Hepatocyte (in vitro differentiated cells): ENCODE results near the gene GMCL1. TPM values are rescaled to one million over a fixed set of nuclear protein-coding genes. Genes with fewer than 3 reads are reported as not detected.

Source experiments
- DNase-seq: peaks from one replicate; pipeline ENCODE4 v3.0.0-alpha.2; 2016; ENCODE audit warnings: low spot score
- H2AFZ ChIP-seq: fragments of 200-600 bp; sonication (generic); 2 replicates; pipeline ENCODE4 v1.6.0; 2016; ENCODE audit warnings: antibody characterized with exemption, mild to moderate bottlenecking
- H3K27ac ChIP-seq: fragments of 200-600 bp; sonication (generic); 2 replicates; pipeline ENCODE4 v1.5.1; 2016; ENCODE audit warnings: mild to moderate bottlenecking
- H3K27me3 ChIP-seq: fragments of 200-600 bp; sonication (generic); 2 replicates; pipeline ENCODE4 v1.6.1; 2016
- H3K36me3 ChIP-seq: fragments of 200-600 bp; sonication (generic); replicated peaks from 2 replicates; pipeline ENCODE4 v1.5.1; 2016; ENCODE audit warnings: low read depth; ENCODE audit not compliant: insufficient read depth
- H3K4me1 ChIP-seq: fragments of 200-600 bp; sonication (generic); 2 replicates; pipeline ENCODE4 v1.5.1; 2016; ENCODE audit warnings: mild to moderate bottlenecking, moderate library complexity; ENCODE audit not compliant: insufficient read depth
- H3K4me2 ChIP-seq: fragments of 200-600 bp; sonication (generic); 2 replicates; pipeline ENCODE4 v1.6.0; 2016
- H3K4me3 ChIP-seq: fragments of 200-600 bp; sonication (generic); 2 replicates; pipeline ENCODE4 v1.5.1; 2016; ENCODE audit warnings: mild to moderate bottlenecking
- H3K79me2 ChIP-seq: fragments of 200-600 bp; sonication (generic); 2 replicates; pipeline ENCODE4 v1.6.0; 2017; ENCODE audit warnings: mild to moderate bottlenecking
- H3K9me2 ChIP-seq: fragments of 200-600 bp; sonication (generic); replicated peaks from 2 replicates; pipeline ENCODE4 v1.6.0; 2017; ENCODE audit warnings: mild to moderate bottlenecking; ENCODE audit not compliant: insufficient read depth
- H3K9me3 ChIP-seq: fragments of 200-600 bp; sonication (generic); 2 replicates; pipeline ENCODE4 v1.5.1; 2016; ENCODE audit warnings: low read depth, mild to moderate bottlenecking
- H4K20me1 ChIP-seq: fragments of 200-600 bp; sonication (generic); 2 replicates; pipeline ENCODE4 v1.6.0; 2016; ENCODE audit warnings: mild to moderate bottlenecking; ENCODE audit not compliant: insufficient read depth, poor library complexity, severe bottlenecking
- CTCF ChIP-seq: fragments of 200-600 bp; sonication (generic); IDR thresholded peaks from 2 replicates; pipeline ENCODE4 v1.5.1; 2016; ENCODE audit warnings: antibody characterized with exemption, mild to moderate bottlenecking; ENCODE audit not compliant: poor library complexity
- EZH2 ChIP-seq: fragments of 200-600 bp; sonication (generic); IDR thresholded peaks from 2 replicates; pipeline ENCODE4 v1.6.1; 2016; ENCODE audit warnings: antibody characterized with exemption, mild to moderate bottlenecking, borderline replicate concordance
- EZH2phosphoT487 ChIP-seq: fragments of 200-600 bp; sonication (generic); IDR thresholded peaks from one replicate; pipeline ENCODE4 v1.6.1; 2018; ENCODE audit warnings: antibody characterized with exemption, mild to moderate bottlenecking, low read depth, moderate library complexity; ENCODE audit not compliant: unreplicated experiment, severe bottlenecking
- WGBS: methylation state at CpG from one replicate; pipeline ENCODE4 v1.1.6; 2016; ENCODE audit warnings: low lambda C conversion rate; ENCODE audit errors: missing lambda C conversion rate; 5-methylcytosine and 5-hydroxymethylcytosine counted together
- polyA plus RNA-seq: library from polyadenylated mRNA; unstranded; fragments of >200 nt; fragmentation: Nextera tagmentation; extraction: Ambion mirVana; gene quantifications from 2 replicates; pipeline ENCODE4 v1.2.1, GENCODE V29; 2016
- total RNA-seq: library from RNA; depleted of rRNA; stranded (reverse); fragments of >200 nt; gene quantifications from 2 replicates; pipeline ENCODE4 v1.2.3, GENCODE V29; 2014

The GMCL1 gene
- total and polyA plus RNA-seq, 2 experiments from 2014 or later = 18.1 to 18.8 TPM

- Histone ChIP-seq H3K4me1 (peaks cover 35% of the 10 kb centered on the region), H3K27ac (peak overlapping the region; percentile 90), H3K36me3 (no peaks in the 10 kb centered on the region), H3K79me2 (peaks cover 15% of the 10 kb centered on the region), H4K20me1 (no peaks in the 10 kb centered on the region), H3K9me3 (no peaks in the 10 kb centered on the region), H3K4me3 (no peak overlapping the region), H3K27me3 (no peaks in the 10 kb centered on the region), H3K4me2 (peak overlapping the region; percentile 45), H3K9me2 (no peaks in the 10 kb centered on the region), H2AFZ (no peak overlapping the region)
- 37% methylated on average over 7 of the region's 7 CpGs for WGBS
- DNase-seq = peak; percentile 81
- TF ChIP-seq EZH2phosphoT487 (no peak), CTCF (no peak), EZH2 (no peak)
Measured at GRCh38 chr2:69789175-69789721, 40.2 kb upstream of the GMCL1 start.

GRCh38 chr2:69789772-69790600 is 39.5 kb upstream of the GMCL1 start:
- peaks cover 35% of the 10 kb centered on the region for H3K4me1 ChIP-seq
- peaks cover 17% of the 10 kb centered on the region for H3K79me2 ChIP-seq
- H4K20me1 ChIP-seq = no peaks in the 10 kb centered on the region
- no peaks in the 10 kb centered on the region for H3K36me3 ChIP-seq
- H3K27ac ChIP-seq = peak overlapping the region; percentile 90
- no peak for DNase-seq
- H3K27me3 ChIP-seq = no peaks in the 10 kb centered on the region
- H3K9me3 ChIP-seq = no peaks in the 10 kb centered on the region
- WGBS = 63% methylated on average over 7 of the region's 7 CpGs
- peak overlapping the region; percentile 0 for H2AFZ ChIP-seq
- H3K4me2 ChIP-seq = peak overlapping the region; percentile 45
- H3K4me3 ChIP-seq = no peak overlapping the region
- TF ChIP-seq EZH2 (no peak), CTCF (no peak), EZH2phosphoT487 (no peak)
- no peaks in the 10 kb centered on the region for H3K9me2 ChIP-seq

- H3K4me2 ChIP-seq = peak overlapping the region; percentile 45
- 82% methylated on average over 1 of the region's 1 CpG for WGBS
Measured at GRCh38 chr2:69790601-69790959, 38.9 kb upstream of the GMCL1 start.

More at GRCh38 chr2:69790601-69790959, 38.9 kb upstream of the GMCL1 start:
- Histone ChIP-seq H3K9me2 (no peaks in the 10 kb centered on the region), H2AFZ (no peak overlapping the region), H3K4me3 (no peak overlapping the region), H3K9me3 (no peaks in the 10 kb centered on the region), H3K79me2 (peaks cover 17% of the 10 kb centered on the region), H3K36me3 (no peaks in the 10 kb centered on the region), H3K27ac (peak overlapping the region; percentile 90), H3K27me3 (no peaks in the 10 kb centered on the region), H3K4me1 (peaks cover 35% of the 10 kb centered on the region), H4K20me1 (no peaks in the 10 kb centered on the region)
- TF ChIP-seq EZH2phosphoT487 = no peak
- no peak for TF ChIP-seq CTCF
- no peak for TF ChIP-seq EZH2
- no peak for DNase-seq
